Neural progenitor cell (in vitro differentiated cells): ENCODE measurements around the gene PRKCB.

Source experiments
- CTCF ChIP-seq: fragments of 200-600 bp; sonication (generic); IDR thresholded peaks from 2 replicates; pipeline ENCODE4 v1.5.1; 2017; ENCODE audit warnings: antibody characterized with exemption, mild to moderate bottlenecking
- EZH2phosphoT487 ChIP-seq: fragments of 200-600 bp; sonication (generic); IDR thresholded peaks from 2 replicates; pipeline ENCODE4 v1.6.1; 2017; ENCODE audit warnings: antibody characterized with exemption

GRCh38 chr16:24146518-24146917 is 310.7 kb downstream of the PRKCB start:
- no peak for TF ChIP-seq CTCF
- no peak for TF ChIP-seq EZH2phosphoT487
